ENCODE measurements around the gene PCDHGA11. TPM values are rescaled to one million over a fixed set of nuclear protein-coding genes. Genes with fewer than 3 reads are reported as not detected.

The PCDHGA11 gene
- total RNA-seq (2022; extraction: Qiagen RNA extraction; ENCODE audit: low read depth) = not detected in 5 replicates

GRCh38 chr5:141420855-141421488, at the start of gene PCDHGA11:
PCDHGA11 (plus strand) TSS chr5:141421051; CDS start chr5:141421228, 177 bp downstream.

GRCh38 chr5:141373673-141374317, 47.1 kb upstream of the PCDHGA11 start, which contains the start of gene PCDHGA6:
PCDHGA6 (plus strand) TSS chr5:141373891; CDS start chr5:141374084, 193 bp downstream.

GRCh38 chr5:141382469-141383294, 38.2 kb upstream of the PCDHGA11 start, which contains the start of gene PCDHGA7:
PCDHGA7 (plus strand) TSS chr5:141382742; CDS start chr5:141382900, 158 bp downstream.

GRCh38 chr5:141387557-141388311, 33.1 kb upstream of the PCDHGA11 start, which contains the start of gene PCDHGB4:
PCDHGB4 (plus strand) TSS chr5:141387698; CDS start chr5:141387885, 187 bp downstream.

GRCh38 chr5:141392429-141393198, 28.2 kb upstream of the PCDHGA11 start, which contains the start of gene PCDHGA8:
PCDHGA8 (plus strand) TSS chr5:141392633; CDS start chr5:141392814, 181 bp downstream.

GRCh38 chr5:141397756-141398551, 22.9 kb upstream of the PCDHGA11 start, which contains the start of gene PCDHGB5:
PCDHGB5 (plus strand) TSS chr5:141397947; CDS start chr5:141398128, 181 bp downstream.

GRCh38 chr5:141402553-141403243, 18.2 kb upstream of the PCDHGA11 start, which contains the start of gene PCDHGA9:
PCDHGA9 (plus strand) TSS chr5:141402778; CDS start chr5:141402953, 175 bp downstream.

GRCh38 chr5:141407790-141408505, 12.9 kb upstream of the PCDHGA11 start, which contains the start of gene PCDHGB6:
PCDHGB6 (plus strand) TSS chr5:141408021; CDS start chr5:141408203, 182 bp downstream.

GRCh38 chr5:141412854-141413539, 7.9 kb upstream of the PCDHGA11 start, which contains the start of gene PCDHGA10:
PCDHGA10 (plus strand) TSS chr5:141412987; CDS start chr5:141413176, 189 bp downstream.

GRCh38 chr5:141417494-141418172, 3.2 kb upstream of the PCDHGA11 start, which contains the start of gene PCDHGB7:
PCDHGB7 (plus strand) TSS chr5:141417677; CDS start chr5:141417860, 183 bp downstream.

GRCh38 chr5:141430332-141431113, 9.7 kb downstream of the PCDHGA11 start, which contains the start of gene PCDHGA12:
PCDHGA12 (plus strand) TSS chr5:141430507; CDS start chr5:141430760, 253 bp downstream.

Other genes starting within 250 kb of the PCDHGA11 start
- not detected in 5 replicates for gene PCDHB7, start 248.4 kb upstream of the PCDHGA11 start, total RNA-seq (2022; extraction: Qiagen RNA extraction; ENCODE audit: low read depth)
- gene PCDHB8, start 243.3 kb upstream of the PCDHGA11 start, total RNA-seq (2022; extraction: Qiagen RNA extraction; ENCODE audit: low read depth) = 0.24 to 0.35 TPM (median 0.29 TPM) in 5 replicates
- gene PCDHB16, start 238.7 kb upstream of the PCDHGA11 start, total RNA-seq (2022; extraction: Qiagen RNA extraction; ENCODE audit: low read depth) = 0.04 to 0.19 TPM (median 0.06 TPM) in 5 replicates
- 0.05 to 0.12 TPM in 2 of 5 replicates, not detected in the others for gene PCDHB9, start 233.9 kb upstream of the PCDHGA11 start, total RNA-seq (2022; extraction: Qiagen RNA extraction; ENCODE audit: low read depth)
- 0.04 to 0.06 TPM (median 0.05 TPM) in 3 of 5 replicates, not detected in the others for gene PCDHB10, start 228.7 kb upstream of the PCDHGA11 start, total RNA-seq (2022; extraction: Qiagen RNA extraction; ENCODE audit: low read depth)
- gene PCDHB11, start 221.4 kb upstream of the PCDHGA11 start, total RNA-seq (2022; extraction: Qiagen RNA extraction; ENCODE audit: low read depth) = 0.07 to 0.12 TPM (median 0.11 TPM) in 3 of 5 replicates, not detected in the others
- 0.02 TPM in 1 of 5 replicates, not detected in the others for gene PCDHB12, start 212.3 kb upstream of the PCDHGA11 start, total RNA-seq (2022; extraction: Qiagen RNA extraction; ENCODE audit: low read depth)
- 0.05 to 0.09 TPM (median 0.06 TPM) in 5 replicates for gene PCDHB13, start 207.1 kb upstream of the PCDHGA11 start, total RNA-seq (2022; extraction: Qiagen RNA extraction; ENCODE audit: low read depth)
- gene PCDHB14, start 197.7 kb upstream of the PCDHGA11 start, total RNA-seq (2022; extraction: Qiagen RNA extraction; ENCODE audit: low read depth) = 0.05 to 0.15 TPM (median 0.08 TPM) in 5 replicates
- 0.05 to 0.06 TPM in 2 of 5 replicates, not detected in the others for gene PCDHB15, start 175.7 kb upstream of the PCDHGA11 start, total RNA-seq (2022; extraction: Qiagen RNA extraction; ENCODE audit: low read depth)
- gene SLC25A2, start 117.0 kb upstream of the PCDHGA11 start, total RNA-seq (2022; extraction: Qiagen RNA extraction; ENCODE audit: low read depth) = not detected in 5 replicates
- 67.8 to 84.2 TPM (median 73.3 TPM) in 5 replicates for gene TAF7, start 100.3 kb upstream of the PCDHGA11 start, total RNA-seq (2022; extraction: Qiagen RNA extraction; ENCODE audit: low read depth)
- 0.37 to 0.48 TPM (median 0.40 TPM) in 5 replicates for gene PCDHGA1, start 90.5 kb upstream of the PCDHGA11 start, total RNA-seq (2022; extraction: Qiagen RNA extraction; ENCODE audit: low read depth)
- 0.66 to 0.87 TPM (median 0.76 TPM) in 5 replicates for gene PCDHGA2, start 82.3 kb upstream of the PCDHGA11 start, total RNA-seq (2022; extraction: Qiagen RNA extraction; ENCODE audit: low read depth)
- gene PCDHGA3, start 77.2 kb upstream of the PCDHGA11 start, total RNA-seq (2022; extraction: Qiagen RNA extraction; ENCODE audit: low read depth) = 0.02 to 0.04 TPM (median 0.03 TPM) in 3 of 5 replicates, not detected in the others
- 1.6 to 2.1 TPM (median 1.8 TPM) in 5 replicates for gene PCDHGB1, start 71.0 kb upstream of the PCDHGA11 start, total RNA-seq (2022; extraction: Qiagen RNA extraction; ENCODE audit: low read depth)
- gene PCDHGA4, start 66.0 kb upstream of the PCDHGA11 start, total RNA-seq (2022; extraction: Qiagen RNA extraction; ENCODE audit: low read depth) = 0.09 to 0.17 TPM (median 0.14 TPM) in 5 replicates
- gene PCDHGB2, start 61.1 kb upstream of the PCDHGA11 start, total RNA-seq (2022; extraction: Qiagen RNA extraction; ENCODE audit: low read depth) = 0.09 to 0.20 TPM (median 0.14 TPM) in 4 of 5 replicates, not detected in the other
- 0.07 to 0.22 TPM (median 0.18 TPM) in 5 replicates for gene PCDHGA5, start 56.9 kb upstream of the PCDHGA11 start, total RNA-seq (2022; extraction: Qiagen RNA extraction; ENCODE audit: low read depth)
- gene PCDHGB3, start 50.8 kb upstream of the PCDHGA11 start, total RNA-seq (2022; extraction: Qiagen RNA extraction; ENCODE audit: low read depth) = 0.19 to 0.37 TPM (median 0.31 TPM) in 5 replicates
- gene PCDHGA6, start 47.2 kb upstream of the PCDHGA11 start, total RNA-seq (2022; extraction: Qiagen RNA extraction; ENCODE audit: low read depth) = 0.19 to 0.39 TPM (median 0.26 TPM) in 5 replicates
- gene PCDHGA7, start 38.3 kb upstream of the PCDHGA11 start, total RNA-seq (2022; extraction: Qiagen RNA extraction; ENCODE audit: low read depth) = 0.84 to 1.3 TPM (median 1.1 TPM) in 5 replicates
- gene PCDHGB4, start 33.4 kb upstream of the PCDHGA11 start, total RNA-seq (2022; extraction: Qiagen RNA extraction; ENCODE audit: low read depth) = 0.77 to 1.0 TPM (median 0.88 TPM) in 5 replicates
- gene PCDHGA8, start 28.4 kb upstream of the PCDHGA11 start, total RNA-seq (2022; extraction: Qiagen RNA extraction; ENCODE audit: low read depth) = 0.02 to 0.03 TPM (median 0.02 TPM) in 3 of 5 replicates, not detected in the others
- 2.3 to 2.7 TPM (median 2.6 TPM) in 5 replicates for gene PCDHGB5, start 23.1 kb upstream of the PCDHGA11 start, total RNA-seq (2022; extraction: Qiagen RNA extraction; ENCODE audit: low read depth)
- gene PCDHGA9, start 18.3 kb upstream of the PCDHGA11 start, total RNA-seq (2022; extraction: Qiagen RNA extraction; ENCODE audit: low read depth) = 0.04 to 0.09 TPM (median 0.06 TPM) in 4 of 5 replicates, not detected in the other
- gene PCDHGB6, start 13.0 kb upstream of the PCDHGA11 start, total RNA-seq (2022; extraction: Qiagen RNA extraction; ENCODE audit: low read depth) = 0.09 to 0.23 TPM (median 0.13 TPM) in 5 replicates
- gene PCDHGA10, start 8.1 kb upstream of the PCDHGA11 start, total RNA-seq (2022; extraction: Qiagen RNA extraction; ENCODE audit: low read depth) = 0.03 TPM in 1 of 5 replicates, not detected in the others
- 0.06 to 0.08 TPM (median 0.06 TPM) in 4 of 5 replicates, not detected in the other for gene PCDHGB7, start 3.4 kb upstream of the PCDHGA11 start, total RNA-seq (2022; extraction: Qiagen RNA extraction; ENCODE audit: low read depth)
- gene PCDHGA12, start 9.5 kb downstream of the PCDHGA11 start, total RNA-seq (2022; extraction: Qiagen RNA extraction; ENCODE audit: low read depth) = 0.02 to 0.03 TPM in 2 of 5 replicates, not detected in the others
- 5.7 to 7.4 TPM (median 6.8 TPM) in 5 replicates for gene PCDHGC3, start 54.9 kb downstream of the PCDHGA11 start, total RNA-seq (2022; extraction: Qiagen RNA extraction; ENCODE audit: low read depth)
- gene PCDHGC4, start 64.0 kb downstream of the PCDHGA11 start, total RNA-seq (2022; extraction: Qiagen RNA extraction; ENCODE audit: low read depth) = not detected in 5 replicates
- gene PCDHGC5, start 68.0 kb downstream of the PCDHGA11 start, total RNA-seq (2022; extraction: Qiagen RNA extraction; ENCODE audit: low read depth) = 0.05 TPM in 1 of 5 replicates, not detected in the others
- 102 to 110 TPM (median 107 TPM) in 5 replicates for gene DIAPH1, start 197.9 kb downstream of the PCDHGA11 start, total RNA-seq (2022; extraction: Qiagen RNA extraction; ENCODE audit: low read depth)
- 44.8 to 53.9 TPM (median 50.6 TPM) in 5 replicates for gene HDAC3, start 215.8 kb downstream of the PCDHGA11 start, total RNA-seq (2022; extraction: Qiagen RNA extraction; ENCODE audit: low read depth)
- 3.5 to 5.7 TPM (median 4.0 TPM) in 5 replicates for gene RELL2, start 215.9 kb downstream of the PCDHGA11 start, total RNA-seq (2022; extraction: Qiagen RNA extraction; ENCODE audit: low read depth)
- 7.7 to 11.9 TPM (median 9.8 TPM) in 5 replicates for gene FCHSD1, start 230.4 kb downstream of the PCDHGA11 start, total RNA-seq (2022; extraction: Qiagen RNA extraction; ENCODE audit: low read depth)

Measured in A549 treated with DMSO at 1 μM for 4 hours (cell line).